IMR-90 (cell line): ENCODE measurements around the gene PUM2. TPM values are rescaled to one million over a fixed set of nuclear protein-coding genes. Genes with fewer than 3 reads are reported as not detected.

ENCODE experiments used
- ATAC-seq: fragments of 200-7000 bp; cut with Tn5 transposase; 2 replicates; pipeline ENCODE4 v1.9.1; 2020; ENCODE audit warnings: low read depth, mild to moderate bottlenecking, moderate library complexity
- BruUV-seq: library from RNA; stranded (reverse); fragments of 400-500 nt; replicated peaks from 2 replicates; lab custom pipeline; 2021; lab: Mats Ljungman, UMichigan
- CTCF ChIA-PET: fragments of 300-600 bp; formaldehyde crosslinking; extraction: SDS; loops from one replicate; lab custom pipeline; 2021; ENCODE audit warnings: antibody characterized with exemption; lab: Yijun Ruan, JAX
- POLR2A ChIA-PET: fragments of 300-600 bp; sonication (Branson Sonifier 250); formaldehyde crosslinking; loops from one replicate; lab custom pipeline; 2022; ENCODE audit warnings: antibody characterized with exemption; ENCODE audit not compliant: unreplicated experiment; lab: Charles Lee
- DNase-seq: peaks from one replicate; pipeline ENCODE4 v3.0.0; 2013
- H2AFZ ChIP-seq: replicated peaks from 2 replicates; pipeline ENCODE3; 2013; ENCODE audit warnings: low read length, mild to moderate bottlenecking; ENCODE audit not compliant: poor library complexity
- H2AK5ac ChIP-seq: 2 replicates; pipeline ENCODE4 v1.6.1; 2013; ENCODE audit warnings: low read depth, low read length, inconsistent platforms
- H2AK9ac ChIP-seq: replicated peaks from 2 replicates; pipeline ENCODE3; 2013; ENCODE audit warnings: mild to moderate bottlenecking, low read depth, low read length, moderate library complexity; ENCODE audit not compliant: poor library complexity
- H2BK120ac ChIP-seq: 2 replicates; pipeline ENCODE4 v1.6.1; 2013; ENCODE audit warnings: low read depth, low read length, inconsistent platforms
- H2BK15ac ChIP-seq: 3 replicates; pipeline ENCODE4 v1.6.1; 2013; ENCODE audit warnings: low read depth, low read length, inconsistent platforms
- H2BK20ac ChIP-seq: 2 replicates; pipeline ENCODE4 v1.6.1; 2013; ENCODE audit warnings: low read depth, mild to moderate bottlenecking, inconsistent platforms, low read length, moderate library complexity
- H2BK5ac ChIP-seq: 2 replicates; pipeline ENCODE4 v1.6.1; 2013; ENCODE audit warnings: mild to moderate bottlenecking, low read depth, low read length, inconsistent platforms; ENCODE audit not compliant: poor library complexity, severe bottlenecking
- H3K14ac ChIP-seq: replicated peaks from 2 replicates; pipeline ENCODE4 v1.6.1; 2013; ENCODE audit warnings: low read depth, low read length, inconsistent platforms
- H3K18ac ChIP-seq: 2 replicates; pipeline ENCODE4 v1.6.1; 2013; ENCODE audit warnings: low read depth, low read length, control low read depth
- H3K23ac ChIP-seq: 2 replicates; pipeline ENCODE4 v1.6.1; 2013; ENCODE audit warnings: low read depth, low read length, inconsistent platforms
- H3K27ac ChIP-seq: 2 replicates; pipeline ENCODE4 v1.5.1; 2013; ENCODE audit warnings: mild to moderate bottlenecking, control low read depth, low read length; ENCODE audit not compliant: insufficient read depth
- H3K27me3 ChIP-seq: 2 replicates; pipeline ENCODE4 v1.6.1; 2013; ENCODE audit warnings: low read length; ENCODE audit not compliant: control insufficient read depth, insufficient read depth
- H3K36me3 ChIP-seq: 2 replicates; pipeline ENCODE4 v1.6.1; 2013; ENCODE audit warnings: low read length, mixed read lengths; ENCODE audit not compliant: control insufficient read depth, insufficient read depth
- H3K4ac ChIP-seq: 2 replicates; pipeline ENCODE4 v1.6.1; 2013; ENCODE audit warnings: low read depth, low read length, inconsistent platforms
- H3K4me1 ChIP-seq: 2 replicates; pipeline ENCODE4 v1.6.1; 2013; ENCODE audit warnings: low read length, mixed read lengths; ENCODE audit not compliant: control insufficient read depth, insufficient read depth
- H3K4me2 ChIP-seq: 2 replicates; pipeline ENCODE4 v1.6.1; 2013; ENCODE audit warnings: low read depth, mild to moderate bottlenecking, control low read depth, low read length, moderate library complexity
- H3K4me3 ChIP-seq: 2 replicates; pipeline ENCODE4 v1.5.1; 2013; ENCODE audit warnings: low read depth, mild to moderate bottlenecking, control low read depth, low read length, moderate library complexity; ENCODE audit not compliant: insufficient read depth
- H3K56ac ChIP-seq: 2 replicates; pipeline ENCODE4 v1.6.1; 2013; ENCODE audit warnings: low read length, inconsistent platforms; ENCODE audit not compliant: insufficient read depth; ENCODE audit errors: extremely low read depth
- H3K79me1 ChIP-seq, 2 experiments: 2 replicates each; pipeline ENCODE4 v1.6.1; 2013; ENCODE audit warnings: low read length in 2 of 2, inconsistent platforms in 1 of 2, low read depth in 1 of 2
- H3K9ac ChIP-seq: 2 replicates; pipeline ENCODE4 v1.6.1; 2013; ENCODE audit warnings: low read depth, low read length, control low read depth
- H3K9me1 ChIP-seq: 2 replicates; pipeline ENCODE4 v1.6.1; 2013; ENCODE audit warnings: low read length, inconsistent platforms; ENCODE audit not compliant: insufficient read depth
- H3K9me3 ChIP-seq: 2 replicates; pipeline ENCODE4 v1.6.1; 2013; ENCODE audit warnings: low read length; ENCODE audit not compliant: control insufficient read depth, insufficient read depth
- H4K20me1 ChIP-seq: 2 replicates; pipeline ENCODE4 v1.6.1; 2013; ENCODE audit warnings: low read length, inconsistent platforms; ENCODE audit not compliant: insufficient read depth
- H4K5ac ChIP-seq: 2 replicates; pipeline ENCODE4 v1.6.1; 2013; ENCODE audit warnings: mild to moderate bottlenecking, low read depth, low read length, control low read depth
- H4K8ac ChIP-seq, 2 experiments: 2 replicates each; pipeline ENCODE4 v1.6.1; 2013; ENCODE audit warnings: low read depth in 2 of 2, low read length in 2 of 2, control low read depth in 1 of 2, inconsistent platforms in 1 of 2
- H4K91ac ChIP-seq: 2 replicates; pipeline ENCODE4 v1.6.1; 2013; ENCODE audit warnings: low read depth, low read length, inconsistent platforms; ENCODE audit not compliant: insufficient read depth
- CEBPB ChIP-seq: IDR thresholded peaks from 2 replicates; pipeline ENCODE4 v1.6.1; 2012; ENCODE audit warnings: low read depth, low read length, improper control_type of control experiment
- CHD1 ChIP-seq: IDR thresholded peaks from 2 replicates; pipeline ENCODE4 v1.6.1; 2012; ENCODE audit warnings: low read depth, low read length, improper control_type of control experiment
- FOS ChIP-seq: fragments of 150-350 bp; IDR thresholded peaks from 2 replicates; pipeline ENCODE4 v1.6.1; 2016; ENCODE audit warnings: low read depth, low read length
- MAFK ChIP-seq: IDR thresholded peaks from 2 replicates; pipeline ENCODE4 v1.6.1; 2012; ENCODE audit warnings: low read depth, low read length, improper control_type of control experiment
- MXI1 ChIP-seq: IDR thresholded peaks from 2 replicates; pipeline ENCODE4 v1.6.1; 2012; ENCODE audit warnings: low read depth, mild to moderate bottlenecking, low read length, moderate library complexity, borderline replicate concordance
- NFE2L2 ChIP-seq: fragments of 150-350 bp; IDR thresholded peaks from 2 replicates; pipeline ENCODE4 v1.6.1; 2016; ENCODE audit warnings: low read depth, mild to moderate bottlenecking, low read length
- POLR2A ChIP-seq: IDR thresholded peaks from 2 replicates; pipeline ENCODE4 v1.6.1; 2012; ENCODE audit warnings: mild to moderate bottlenecking, low read depth, low read length
- RAD21 ChIP-seq: IDR thresholded peaks from 2 replicates; pipeline ENCODE4 v1.6.1; 2012; ENCODE audit warnings: low read length, improper control_type of control experiment
- RCOR1 ChIP-seq: IDR thresholded peaks from 2 replicates; pipeline ENCODE4 v1.6.1; 2012; ENCODE audit warnings: mild to moderate bottlenecking, low read length, improper control_type of control experiment; ENCODE audit not compliant: insufficient replicate concordance
- RFX5 ChIP-seq: IDR thresholded peaks from 2 replicates; pipeline ENCODE4 v1.8.0; 2012; ENCODE audit warnings: low read depth, mild to moderate bottlenecking, low read length, moderate library complexity
- SMC3 ChIP-seq: fragments of 150-350 bp; IDR thresholded peaks from 2 replicates; pipeline ENCODE4 v1.6.1; 2016; ENCODE audit warnings: low read depth, mild to moderate bottlenecking, antibody characterized with exemption, low read length, moderate library complexity
- WGBS, 2 experiments: methylation state at CpG; one replicate each; pipeline versions ENCODE4 v1.1.5 to v1.1.7; 2013; ENCODE audit warnings: missing lambda C conversion rate in 2 of 2; ENCODE audit not compliant: insufficient read length in 1 of 2; ENCODE audit errors: extremely low coverage in 2 of 2; 5-methylcytosine and 5-hydroxymethylcytosine counted together
- dilution Hi-C: fragments of 300-500 bp; cut with HindIII; formaldehyde crosslinking; loops from one replicate; pipeline ENCODE4 v1.14.3; 2018; ENCODE audit warnings: low sequenced_read_pairs; ENCODE audit not compliant: unreplicated experiment
- in situ Hi-C: fragments of 300-500 bp; cut with MboI; formaldehyde crosslinking; loops from 3 replicates; pipeline ENCODE4 v1.14.3; 2019; ENCODE audit warnings: low sequenced_read_pairs, inconsistent platforms, mixed read lengths
- intact Hi-C: fragments of 100-400 bp; cut with micrococcal nuclease; formaldehyde crosslinking; loops from 2 replicates; pipeline ENCODE4 v1.10.0; 2022
- polyA plus RNA-seq, 3 experiments: library from polyadenylated mRNA; depleted of rRNA; stranded (reverse); fragments of >200 nt; gene quantifications; 2 replicates each; pipeline ENCODE4 v1.2.3, GENCODE V29; 2012; ENCODE audit warnings: low replicate concordance in 1 of 3
- total RNA-seq: library from RNA; depleted of rRNA; stranded (reverse); fragments of >200 nt; gene quantifications from 2 replicates; pipeline ENCODE4 v1.2.3, GENCODE V29; 2012
- TF ChIP-seq, protein P1 (sequence below): conservative IDR thresholded peaks from 2 replicates; pipeline ENCODE4 v1.5.1; 2012; ENCODE audit warnings: mild to moderate bottlenecking, low read depth, low read length, improper control_type of control experiment

PUM2 gene
- total and polyA plus RNA-seq, 2 of the 4 experiments (the other 2 are of a cell fraction), result 18.8 to 38.4 TPM

DNA sequence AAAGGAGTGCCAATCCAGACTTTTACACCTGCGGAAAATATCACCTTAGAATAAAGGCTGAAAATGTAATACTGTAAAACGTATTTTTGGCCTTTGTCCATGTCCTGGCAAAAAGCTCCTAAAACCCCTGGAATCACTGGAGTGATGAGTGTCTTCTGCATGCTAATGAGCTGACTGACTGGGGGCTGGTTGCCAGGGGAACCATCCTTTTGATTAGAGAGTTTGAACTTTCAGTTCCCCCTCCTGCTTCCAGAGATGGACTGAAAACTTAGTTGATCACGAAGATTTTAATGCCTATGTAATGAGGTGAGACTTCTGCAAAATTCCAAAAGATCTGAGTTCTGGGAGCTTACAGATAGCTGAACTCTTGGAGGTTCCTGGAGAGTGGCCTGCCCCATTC, 20.5 kb downstream of the PUM2 start:
- dilution Hi-C loops, result no loop called here
- no peak overlapping the region for H3K4ac ChIP-seq

More for the DNA sequence above, 20.5 kb downstream of the PUM2 start:
- Histone ChIP-seq H2BK20ac (no peak overlapping the region), H4K8ac (no peak overlapping the region), H3K56ac (no peak overlapping the region), H3K4me1 (peaks cover 2% of the 10 kb centered on the region; the same call in 1 of the 2 replicates), H3K18ac (no peak overlapping the region), H3K9ac (no peak overlapping the region), H2AK5ac (no peak overlapping the region), H3K4me3 (no peak overlapping the region), H3K79me1 (peaks cover 5 to 71% of the 10 kb centered on the region in 2 experiments; a peak in 3 of 4 replicates), H3K27ac (no peak overlapping the region), H3K14ac (no peak overlapping the region), H3K4me2 (no peak overlapping the region), H3K27me3 (no peaks in the 10 kb centered on the region), H4K91ac (no peak overlapping the region), H2BK120ac (no peak overlapping the region), H2AK9ac (no peak overlapping the region), H4K20me1 (peaks cover 88% of the 10 kb centered on the region), H2BK5ac (no peak overlapping the region), H2BK15ac (no peak overlapping the region), H2AFZ (no peak overlapping the region), H4K5ac (no peak overlapping the region), H3K23ac (no peak overlapping the region), H3K9me1 (peaks cover 15% of the 10 kb centered on the region), H3K36me3 (peaks cover 7% of the 10 kb centered on the region), H3K9me3 (no peaks in the 10 kb centered on the region)
- CTCF ChIA-PET, result interaction anchor here (0.7 kb wide), 1 partner anchor 17 kb away, joined by 3 read pairs; no protein-coding TSS in a partner anchor
- no TSS peak for BruUV-seq
- DNase-seq (no peak), ATAC-seq (no peak)
- intact Hi-C loops, result loop anchor here (1.0 to 10.0 kb wide), 2 partner anchors 65 to 103 kb away; no protein-coding TSS in a partner anchor
- POLR2A ChIA-PET, result no interaction called here
- in situ Hi-C loops, result no loop called here
- TF ChIP-seq FOS (no peak), CHD1 (no peak), POLR2A (no peak), RAD21 (no peak), MAFK (no peak), CEBPB (no peak), RFX5 (no peak), SMC3 (no peak), NFE2L2 (no peak), RCOR1 (no peak), MXI1 (no peak)
- TF ChIP-seq, protein P1, sequence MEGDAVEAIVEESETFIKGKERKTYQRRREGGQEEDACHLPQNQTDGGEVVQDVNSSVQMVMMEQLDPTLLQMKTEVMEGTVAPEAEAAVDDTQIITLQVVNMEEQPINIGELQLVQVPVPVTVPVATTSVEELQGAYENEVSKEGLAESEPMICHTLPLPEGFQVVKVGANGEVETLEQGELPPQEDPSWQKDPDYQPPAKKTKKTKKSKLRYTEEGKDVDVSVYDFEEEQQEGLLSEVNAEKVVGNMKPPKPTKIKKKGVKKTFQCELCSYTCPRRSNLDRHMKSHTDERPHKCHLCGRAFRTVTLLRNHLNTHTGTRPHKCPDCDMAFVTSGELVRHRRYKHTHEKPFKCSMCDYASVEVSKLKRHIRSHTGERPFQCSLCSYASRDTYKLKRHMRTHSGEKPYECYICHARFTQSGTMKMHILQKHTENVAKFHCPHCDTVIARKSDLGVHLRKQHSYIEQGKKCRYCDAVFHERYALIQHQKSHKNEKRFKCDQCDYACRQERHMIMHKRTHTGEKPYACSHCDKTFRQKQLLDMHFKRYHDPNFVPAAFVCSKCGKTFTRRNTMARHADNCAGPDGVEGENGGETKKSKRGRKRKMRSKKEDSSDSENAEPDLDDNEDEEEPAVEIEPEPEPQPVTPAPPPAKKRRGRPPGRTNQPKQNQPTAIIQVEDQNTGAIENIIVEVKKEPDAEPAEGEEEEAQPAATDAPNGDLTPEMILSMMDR, result no peak
- WGBS, 2 experiments, result no CpG with 5 or more reads among the region's 3 CpGs
